Fibroblast of the conjunctiva (primary cell): Measurements from ENCODE around the gene BCLAF3.

Source experiments
- DNase-seq: peaks from one replicate; pipeline ENCODE4 v3.0.0-alpha.2; 2010; ENCODE audit warnings: low read depth

BCLAF3 gene

GRCh38 chrX:19990556-19991349 is at the start of gene BCLAF3:
TSS of gene BCLAF3 (minus strand) at chrX:19991061. CDS start at chrX:19970264, 20,797 bp downstream.
- DNase-seq, result peak; percentile 77

DNA sequence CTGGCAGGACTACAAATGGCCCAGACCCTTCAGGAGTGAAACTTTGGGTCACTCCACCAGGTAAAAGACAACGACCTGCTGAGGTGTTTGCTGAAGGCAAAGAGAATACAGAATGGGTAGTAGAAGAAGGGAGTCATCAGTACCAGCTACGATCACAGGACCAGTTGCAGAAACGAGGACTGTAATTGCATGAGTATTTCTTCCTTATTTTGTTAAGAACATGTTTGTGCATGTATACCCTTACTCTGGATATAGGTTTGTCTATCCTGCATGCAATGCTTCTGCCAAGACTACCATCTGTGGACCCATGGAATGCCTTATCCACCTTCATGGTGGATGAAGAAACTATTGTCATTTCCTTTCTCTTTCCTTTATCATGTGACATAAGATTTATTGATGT is 48.1 kb upstream of the BCLAF3 start:
- no peak for DNase-seq

- no peak for DNase-seq
These were observed 46.3 kb upstream of the BCLAF3 start for GRCh38 chrX:20037186-20037585.

DNA sequence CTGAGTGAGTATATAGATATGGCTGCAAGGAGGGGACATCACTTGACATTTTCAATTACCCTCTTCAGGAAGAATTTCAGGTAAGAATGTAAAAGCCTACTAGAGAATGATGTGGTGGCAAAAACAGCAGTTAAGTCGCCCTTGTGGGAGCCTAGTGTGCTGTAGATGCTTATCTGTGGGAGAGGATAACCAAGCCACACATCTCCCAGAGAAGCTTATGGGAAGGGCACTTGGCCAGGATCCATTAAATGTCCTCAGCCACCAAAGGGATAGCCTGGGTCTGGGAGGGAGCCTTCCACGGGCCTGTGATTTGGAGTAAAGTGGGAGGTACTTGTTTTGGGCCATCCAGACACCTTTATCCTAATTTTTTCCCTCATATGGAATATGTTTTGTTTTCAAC is 41.3 kb upstream of the BCLAF3 start:
- no peak for DNase-seq

GRCh38 chrX:20029728-20030127 is 38.9 kb upstream of the BCLAF3 start:
- no peak for DNase-seq

DNA sequence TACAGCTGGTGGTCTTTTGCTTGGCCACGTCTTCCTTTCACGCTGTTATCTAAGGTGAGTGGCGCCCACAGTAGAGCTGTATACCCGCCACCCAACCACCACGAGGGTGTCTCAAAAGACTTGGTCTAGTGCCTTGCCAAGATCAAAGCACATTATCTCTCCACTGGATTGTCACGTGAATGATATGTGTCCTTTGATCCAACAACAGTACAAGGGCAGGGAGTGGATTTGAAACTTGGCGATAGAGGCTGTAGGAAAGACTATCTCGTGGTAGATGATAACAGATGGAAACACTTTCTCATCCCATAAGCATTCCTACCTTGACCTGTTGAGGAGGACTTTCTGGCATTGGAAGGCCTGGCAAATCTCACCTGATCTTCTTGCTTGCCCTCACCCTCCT is 37.7 kb upstream of the BCLAF3 start:
- DNase-seq, result no peak

DNA sequence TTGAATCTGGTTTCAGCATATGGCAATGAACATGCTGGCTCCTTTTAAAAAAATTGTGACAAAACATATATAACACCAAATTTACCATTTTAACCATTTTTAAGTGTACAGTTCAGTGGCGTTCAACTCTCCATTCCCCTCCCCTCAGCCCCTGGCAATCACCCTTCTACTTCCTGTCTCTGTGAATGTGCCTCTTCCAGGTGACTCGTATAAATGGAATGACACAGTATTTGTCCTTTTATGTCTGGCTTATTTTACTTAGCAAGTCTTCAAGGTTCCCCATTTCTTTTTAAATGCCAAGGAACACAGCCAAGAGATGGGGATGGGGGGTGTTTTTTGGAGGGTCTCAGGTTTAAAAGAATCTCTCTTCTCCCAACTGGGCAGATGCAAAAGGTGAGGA is 35.4 kb upstream of the BCLAF3 start:
- peak; percentile 13 for DNase-seq

DNA sequence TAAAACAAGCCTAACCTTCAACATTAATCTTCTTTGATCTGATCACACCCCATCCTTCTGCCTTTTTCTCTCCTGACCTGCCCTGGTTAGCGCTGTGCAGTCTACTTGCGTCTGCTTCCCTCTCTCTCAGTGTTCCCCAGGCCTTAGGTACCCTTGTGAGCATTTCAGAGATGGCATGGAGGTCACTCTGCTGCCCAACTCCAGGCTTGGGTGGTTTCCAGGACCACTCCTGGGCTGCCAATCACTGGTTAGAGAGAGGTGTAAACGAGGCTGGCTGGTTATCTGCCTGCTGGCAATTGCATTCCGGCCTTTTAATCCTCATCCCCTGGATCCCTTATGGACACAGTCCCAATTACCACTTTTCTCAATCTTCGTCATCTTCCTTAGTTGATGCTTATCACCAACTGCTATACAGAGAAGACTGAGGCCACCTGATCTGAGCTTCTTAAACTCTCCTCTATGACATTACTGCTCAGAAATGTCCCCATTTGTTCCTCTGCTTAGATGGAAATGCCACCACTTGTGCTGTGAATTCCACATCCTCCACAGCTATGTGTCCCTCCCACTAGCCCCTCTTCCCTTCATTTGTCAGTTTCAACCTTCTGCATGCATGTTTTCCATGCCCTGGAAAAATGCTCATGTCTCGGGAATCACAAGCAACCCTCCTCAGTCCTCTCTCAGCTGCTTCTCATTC is 29.0 kb upstream of the BCLAF3 start:
- no peak for DNase-seq

DNA sequence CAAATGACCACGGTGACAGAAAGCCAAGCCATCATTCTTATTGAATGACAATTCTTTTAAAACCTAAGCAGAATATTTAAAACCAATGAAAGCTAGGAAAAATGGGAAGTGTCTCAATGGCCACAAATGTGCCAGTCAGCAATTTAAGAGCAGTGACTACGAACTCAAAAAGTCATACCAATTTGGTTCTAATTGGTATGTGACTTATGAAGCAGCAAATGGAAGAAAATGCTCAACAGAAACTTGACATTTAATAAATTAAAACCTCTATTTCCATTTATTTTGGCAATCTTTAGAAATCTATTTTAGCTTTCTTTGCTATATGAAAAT is 25.7 kb upstream of the BCLAF3 start:
- DNase-seq, result no peak

- DNase-seq, result no peak
These were observed 25.2 kb upstream of the BCLAF3 start for GRCh38 chrX:20015945-20016615.

GRCh38 chrX:20015422-20015821 is 24.6 kb upstream of the BCLAF3 start:
- DNase-seq, result no peak

DNA sequence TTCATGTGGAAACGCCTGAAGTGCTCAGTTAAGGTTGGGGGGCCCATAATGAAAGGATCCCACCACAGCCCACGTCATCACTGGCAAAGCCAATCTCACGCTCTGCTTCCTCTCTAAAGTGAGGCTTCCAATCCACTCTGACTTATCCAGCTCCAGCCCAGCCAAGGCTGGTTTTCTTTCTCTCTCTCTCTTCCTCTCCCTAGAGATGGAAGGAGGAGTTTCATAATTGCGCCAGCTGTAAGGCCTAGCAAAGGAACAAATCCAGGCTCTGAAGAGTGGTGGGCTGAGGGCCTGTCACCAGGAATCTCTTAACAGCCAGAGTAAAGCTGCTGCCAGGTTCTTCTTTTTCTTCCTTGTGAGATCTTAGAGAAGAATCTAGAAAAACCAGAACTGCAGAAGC is 20.7 kb upstream of the BCLAF3 start:
- DNase-seq, result no peak

DNA sequence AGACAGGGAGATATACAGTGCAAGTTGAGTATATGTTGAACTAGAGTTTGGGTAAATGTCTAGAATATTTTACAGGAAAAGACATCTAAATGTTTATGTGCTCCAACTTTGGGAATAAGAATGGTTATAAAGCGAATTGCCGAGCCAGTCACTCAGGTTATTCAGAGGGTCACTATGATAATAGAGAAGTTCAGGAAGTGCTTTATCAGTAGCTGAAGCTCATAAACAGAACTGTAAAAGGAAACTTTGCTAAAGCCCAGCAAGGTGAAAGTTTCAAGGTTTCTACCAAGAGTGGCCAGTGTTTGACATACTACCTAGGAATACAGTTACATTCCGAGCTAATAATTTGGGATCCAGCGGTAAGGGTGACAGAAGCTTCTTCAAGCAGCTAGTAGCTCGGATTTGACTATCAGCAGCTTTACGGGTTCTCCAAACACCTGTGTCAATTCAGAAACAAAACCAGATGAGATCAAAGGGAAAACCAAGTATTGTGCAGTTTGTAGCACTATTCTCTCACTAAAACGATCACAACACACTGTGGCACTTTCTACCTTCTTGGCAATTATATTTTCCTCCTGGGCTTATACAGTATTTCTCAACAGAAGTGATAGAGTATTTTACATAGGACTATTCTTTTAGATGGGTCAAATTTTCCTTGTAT is 17.2 kb upstream of the BCLAF3 start:
- no peak for DNase-seq

DNA sequence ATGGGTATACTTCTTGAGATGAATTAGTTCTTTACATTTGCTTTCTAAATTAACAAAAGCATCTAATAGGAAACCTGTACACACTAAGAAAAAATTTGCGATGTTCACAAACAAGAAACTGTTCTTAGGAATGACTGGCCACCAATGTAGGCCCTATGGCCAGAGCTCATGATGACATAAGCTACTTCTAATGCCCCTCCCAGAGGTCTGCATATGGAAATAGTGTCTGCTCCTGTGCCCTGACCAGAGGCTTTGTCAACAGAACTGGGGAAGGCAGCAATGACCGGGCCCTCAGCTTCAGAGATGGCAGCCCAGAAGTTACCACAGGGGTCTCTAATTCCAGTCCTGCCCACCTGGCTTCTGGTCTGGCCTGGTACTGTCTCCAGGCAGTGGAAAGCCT is 15.0 kb upstream of the BCLAF3 start:
- no peak for DNase-seq

GRCh38 chrX:20001588-20001987 is 10.7 kb upstream of the BCLAF3 start:
- DNase-seq, result no peak

DNA sequence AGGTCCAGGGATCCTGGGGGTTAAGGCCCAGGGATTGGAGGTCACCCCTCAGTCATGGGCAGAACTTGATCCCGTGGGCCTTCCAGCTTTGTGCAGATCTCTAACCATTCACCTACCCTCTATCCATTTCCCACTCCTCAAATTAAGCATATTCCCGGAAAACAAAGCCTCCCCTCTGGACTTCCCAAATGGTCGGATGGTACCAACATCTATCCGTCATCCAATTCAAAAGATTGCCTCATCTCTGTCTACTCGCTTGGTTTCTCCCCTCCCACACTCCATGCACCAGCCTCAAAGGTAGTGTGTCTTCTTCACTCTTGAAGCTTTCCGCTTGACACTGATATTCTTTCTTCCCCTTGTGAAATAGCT is 473 bp upstream of the BCLAF3 start:
- DNase-seq, result no peak

DNA sequence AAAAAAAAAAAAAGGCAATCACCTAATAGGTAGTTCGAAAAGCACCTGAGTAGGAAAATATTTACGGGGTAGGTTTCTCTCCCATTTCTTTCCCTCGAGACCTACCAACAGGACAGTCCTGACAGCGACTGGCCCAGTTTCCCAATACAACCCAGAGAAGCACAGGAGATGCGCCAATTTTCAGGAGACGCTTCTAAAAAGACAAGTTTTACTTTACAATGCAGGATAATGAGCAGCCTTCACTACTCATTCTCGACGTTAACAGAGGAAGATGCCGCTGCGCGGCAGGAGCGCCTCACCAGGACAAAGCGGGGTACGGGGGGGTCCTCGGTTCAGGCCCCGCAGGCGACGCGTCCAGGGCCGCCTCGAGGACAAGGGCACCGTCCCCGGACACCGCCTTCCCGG is 708 bp downstream of the BCLAF3 start:
- no peak for DNase-seq

GRCh38 chrX:19987856-19988255 is 3.0 kb downstream of the BCLAF3 start:
- no peak for DNase-seq

- DNase-seq, result no peak
These were observed 4.3 kb downstream of the BCLAF3 start for GRCh38 chrX:19986531-19986930.

- DNase-seq, result no peak
These were observed 8.9 kb downstream of the BCLAF3 start for GRCh38 chrX:19981947-19982346.

GRCh38 chrX:19975845-19976244 is 15.0 kb downstream of the BCLAF3 start:
- no peak for DNase-seq

DNA sequence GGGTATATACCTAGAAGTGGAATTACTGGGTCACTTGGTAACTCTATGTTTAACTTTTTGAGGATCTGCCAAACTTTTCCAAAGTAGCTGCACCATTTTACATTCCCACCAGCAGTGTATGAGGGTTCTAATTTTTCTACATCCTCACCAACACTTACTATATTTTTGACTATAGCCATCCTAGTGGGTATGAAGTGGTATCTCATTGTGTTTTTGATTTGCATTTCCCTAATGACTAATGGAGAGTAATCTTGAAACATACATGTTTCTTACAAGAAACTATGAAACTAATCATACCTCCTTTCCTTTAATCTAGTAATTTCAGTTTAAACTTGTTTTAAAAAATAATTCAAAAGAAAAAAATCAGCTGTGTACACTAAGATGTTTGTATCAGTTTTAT is 17.9 kb downstream of the BCLAF3 start:
- no peak for DNase-seq

DNA sequence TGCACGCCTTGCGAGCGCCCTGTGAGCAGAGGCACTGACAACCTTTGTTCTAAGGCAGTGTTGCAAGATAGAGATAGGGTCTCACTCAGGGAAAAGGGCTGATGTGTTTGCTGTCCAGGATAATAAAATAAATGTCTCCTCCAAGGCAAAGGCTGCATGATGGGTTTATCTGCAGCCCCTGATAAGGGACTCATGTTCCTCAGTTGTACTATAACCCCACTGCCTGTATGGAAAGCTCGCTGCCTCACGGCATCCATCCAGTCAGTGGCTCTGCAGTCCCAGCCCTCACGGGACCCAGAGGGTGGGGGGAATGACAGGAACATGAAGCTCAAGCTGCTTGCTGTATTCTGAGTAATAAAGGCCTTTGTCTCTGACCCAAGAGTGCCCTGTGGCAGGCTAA is 22.6 kb downstream of the BCLAF3 start:
- DNase-seq, result no peak
